ENCODE data around the gene MLX.
"Not testable (repeated sequence)": the region's sequence is repeated elsewhere in the genome, so short reads cannot be mapped to it uniquely, and the experiment has no call there.

MLX gene

GRCh38 chr17:42581744-42582270, 14.9 kb downstream of the MLX start:
- no peak for DNase-seq

GRCh38 chr17:42584880-42585279, 18.0 kb downstream of the MLX start:
- DNase-seq = no peak

- DNase-seq = no peak
Measured at GRCh38 chr17:42585353-42585752, 18.5 kb downstream of the MLX start.

- DNase-seq = no peak
Measured at GRCh38 chr17:42586514-42587230, 19.8 kb downstream of the MLX start.

GRCh38 chr17:42590886-42591285, 24.0 kb downstream of the MLX start:
- no peak for DNase-seq

- DNase-seq = no peak
Measured at GRCh38 chr17:42591411-42591810, 24.5 kb downstream of the MLX start.

GRCh38 chr17:42596386-42596785, 29.5 kb downstream of the MLX start:
- no peak for DNase-seq

GRCh38 chr17:42598905-42599304, 32.0 kb downstream of the MLX start:
- no peak for DNase-seq

- DNase-seq = no peak
Measured at GRCh38 chr17:42603318-42603717, 36.4 kb downstream of the MLX start.

- no peak for DNase-seq
Measured at GRCh38 chr17:42607769-42608168, 40.9 kb downstream of the MLX start.

- DNase-seq = peak; percentile 17
Measured at GRCh38 chr17:42608305-42609181, 41.6 kb downstream of the MLX start.

- DNase-seq = peak; percentile 99
Measured at GRCh38 chr17:42609182-42609813, 42.4 kb downstream of the MLX start, which contains the start of the genes RETREG3 and TUBG1. RETREG3 (minus strand) TSS chr17:42609374; CDS start chr17:42609324, 50 bp downstream. TUBG1 (plus strand) TSS chr17:42609683; CDS start chr17:42609738, 55 bp downstream.

GRCh38 chr17:42609814-42610801, 43.2 kb downstream of the MLX start:
- not testable (repeated sequence) for DNase-seq

- DNase-seq = no peak
Measured at GRCh38 chr17:42612013-42612412, 45.1 kb downstream of the MLX start.

GRCh38 chr17:42613699-42614295, 46.9 kb downstream of the MLX start:
- no peak for DNase-seq

GRCh38 chr17:42617956-42618431, 51.1 kb downstream of the MLX start:
- no peak for DNase-seq

GRCh38 chr17:42618442-42619150, 51.7 kb downstream of the MLX start:
- DNase-seq = no peak

GRCh38 chr17:42621987-42622386, 55.1 kb downstream of the MLX start:
- DNase-seq = not testable (repeated sequence)
